Neural progenitor cell (in vitro differentiated cells): ENCODE measurements around the gene TMEM52B.

ENCODE experiments used
- CTCF ChIP-seq: fragments of 200-600 bp; sonication (generic); IDR thresholded peaks from 2 replicates; pipeline ENCODE4 v1.5.1; 2017; ENCODE audit warnings: antibody characterized with exemption, mild to moderate bottlenecking
- EZH2 ChIP-seq: fragments of 200-600 bp; sonication (generic); IDR thresholded peaks from 2 replicates; pipeline ENCODE4 v1.6.1; 2017; ENCODE audit warnings: antibody characterized with exemption, mild to moderate bottlenecking, moderate library complexity

GRCh38 chr12:10160617-10161385 is 18.0 kb upstream of the TMEM52B start:
- TF ChIP-seq CTCF (no peak), EZH2 (no peak)
